Suprapubic skin (tissue), 4 donors: ENCODE measurements around the gene TYR. TPM values are rescaled to one million over a fixed set of nuclear protein-coding genes. Genes with fewer than 3 reads are reported as not detected.

ENCODE experiments used
- DNase-seq, 2 donors: peaks; one replicate each; pipeline ENCODE4 v3.0.0-alpha.2; 2019; ENCODE audit warnings: low spot score in 2 of 2
- H3K27ac ChIP-seq: fragments of 200-600 bp; sonication (generic); one replicate; pipeline ENCODE4 v1.5.1; 2019
- H3K27me3 ChIP-seq: fragments of 200-600 bp; sonication (generic); one replicate; pipeline ENCODE4 v1.5.1; 2019
- H3K36me3 ChIP-seq: fragments of 200-600 bp; sonication (generic); one replicate; pipeline ENCODE4 v1.5.1; 2019
- H3K4me1 ChIP-seq: fragments of 200-600 bp; sonication (generic); one replicate; pipeline ENCODE4 v1.5.1; 2019
- H3K4me3 ChIP-seq: fragments of 200-600 bp; sonication (generic); one replicate; pipeline ENCODE4 v1.5.1; 2019; ENCODE audit warnings: mild to moderate bottlenecking
- H3K9me3 ChIP-seq: fragments of 200-600 bp; sonication (generic); one replicate; pipeline ENCODE4 v1.5.1; 2019
- CTCF ChIP-seq, 2 donors: fragments of 200-600 bp in 1 of 2; fragments of 450-650 bp in 1 of 2; sonication (generic) in 1 of 2; IDR thresholded peaks; one replicate each; pipeline ENCODE4 v1.5.1; 2016 to 2019; ENCODE audit warnings: antibody characterized with exemption in 2 of 2, mild to moderate bottlenecking in 1 of 2, moderate library complexity in 1 of 2
- EP300 ChIP-seq: sonication (generic); formaldehyde crosslinking; IDR thresholded peaks from one replicate; pipeline ENCODE4 v1.6.1; 2017; ENCODE audit warnings: antibody characterized with exemption
- POLR2A ChIP-seq, 2 donors: fragments of 450-650 bp; IDR thresholded peaks; one replicate each; pipeline ENCODE4 v1.6.1; 2017; ENCODE audit warnings: antibody characterized with exemption in 2 of 2, mild to moderate bottlenecking in 2 of 2, moderate library complexity in 2 of 2
- POLR2AphosphoS5 ChIP-seq, 3 donors: sonication (generic); formaldehyde crosslinking; IDR thresholded peaks; one replicate each; pipeline ENCODE4 v1.6.1; 2017; ENCODE audit warnings: antibody characterized with exemption in 3 of 3
- WGBS: methylation state at CpG from one replicate; pipeline ENCODE4 v1.1.5; 2018; 5-methylcytosine and 5-hydroxymethylcytosine counted together
- total RNA-seq, 4 donors: library from RNA; depleted of rRNA; stranded (reverse); fragments of >200 nt; gene quantifications; one replicate each; pipeline ENCODE4 v1.1.0, GENCODE V29; 2016

Gene TYR
- total RNA-seq: 10 to 100 TPM in 3 of 4 donors, 1 to 10 TPM in 1; 9.2 to 29.9 (median 16.3) TPM

- DNase-seq: no peak
- H3K4me1 ChIP-seq: no peaks in the 10 kb centered on the region
- H3K27ac ChIP-seq: no peak within 1 kb of the TSS
- H3K36me3 ChIP-seq: no peaks in the 10 kb centered on the region
- TF ChIP-seq POLR2A (IDR thresholded peaks at IDR 0.05): no peak
- TF ChIP-seq CTCF (IDR thresholded peaks at IDR 0.05): no peak
- no peak for TF ChIP-seq POLR2AphosphoS5 (IDR thresholded peaks at IDR 0.05)
- TF ChIP-seq EP300: no peak
- H3K9me3 ChIP-seq: no peaks in the 10 kb centered on the region
- WGBS: 78% methylated on average over 7 of the region's 8 CpGs
- no peaks in the 10 kb centered on the region for H3K27me3 ChIP-seq
- H3K4me3 ChIP-seq: no peak within 1 kb of the TSS
Observed at GRCh38 chr11:89177691-89178231, at the start of gene TYR. Gene TYR, plus strand, starts transcription at chr11:89177875. Its CDS starts 79 bp downstream, at chr11:89177954.

- no peak for DNase-seq
- H3K4me1 ChIP-seq: no peaks in the 10 kb centered on the region
- H3K4me3 ChIP-seq: no peak overlapping the region
- no peaks in the 10 kb centered on the region for H3K27me3 ChIP-seq
- no peak for TF ChIP-seq EP300
- TF ChIP-seq POLR2AphosphoS5 (IDR thresholded peaks at IDR 0.05): no peak
- TF ChIP-seq POLR2A (IDR thresholded peaks at IDR 0.05): no peak
- H3K36me3 ChIP-seq: no peaks in the 10 kb centered on the region
- no peaks in the 10 kb centered on the region for H3K9me3 ChIP-seq
- H3K27ac ChIP-seq: no peak overlapping the region
Observed at GRCh38 chr11:89136606-89137005, 41.1 kb upstream of the TYR start.

- H3K9me3 ChIP-seq: no peaks in the 10 kb centered on the region
- no peak overlapping the region for H3K27ac ChIP-seq
- no peaks in the 10 kb centered on the region for H3K27me3 ChIP-seq
- no peaks in the 10 kb centered on the region for H3K36me3 ChIP-seq
- no peaks in the 10 kb centered on the region for H3K4me1 ChIP-seq
- 42% methylated on average over 1 of the region's 1 CpG for WGBS
- no peak overlapping the region for H3K4me3 ChIP-seq
- TF ChIP-seq POLR2AphosphoS5 (IDR thresholded peaks at IDR 0.05) (no peak), EP300 (no peak), POLR2A (IDR thresholded peaks at IDR 0.05) (no peak)
- DNase-seq: no peak
Observed at GRCh38 chr11:89147229-89147628, 30.4 kb upstream of the TYR start.

GRCh38 chr11:89159974-89160373 is 17.7 kb upstream of the TYR start:
- 91% methylated on average over 4 of the region's 4 CpGs for WGBS
- H3K36me3 ChIP-seq: no peaks in the 10 kb centered on the region
- no peaks in the 10 kb centered on the region for H3K9me3 ChIP-seq
- H3K4me1 ChIP-seq: no peaks in the 10 kb centered on the region
- H3K4me3 ChIP-seq: no peak overlapping the region
- H3K27ac ChIP-seq: no peak overlapping the region
- no peaks in the 10 kb centered on the region for H3K27me3 ChIP-seq
- no peak for DNase-seq
- no peak for TF ChIP-seq EP300

GRCh38 chr11:89161949-89162348 is 15.7 kb upstream of the TYR start:
- H3K36me3 ChIP-seq: no peaks in the 10 kb centered on the region
- no peak for DNase-seq

GRCh38 chr11:89163686-89164085 is 14.0 kb upstream of the TYR start:
- Histone ChIP-seq H3K4me3 (no peak overlapping the region), H3K27me3 (no peaks in the 10 kb centered on the region), H3K36me3 (no peaks in the 10 kb centered on the region), H3K4me1 (no peaks in the 10 kb centered on the region), H3K27ac (no peak overlapping the region), H3K9me3 (no peaks in the 10 kb centered on the region)
- WGBS: 74% methylated on average over 3 of the region's 3 CpGs
- no peak for DNase-seq
- TF ChIP-seq POLR2AphosphoS5 (IDR thresholded peaks at IDR 0.05) (no peak), POLR2A (IDR thresholded peaks at IDR 0.05) (no peak), CTCF (IDR thresholded peaks at IDR 0.05) (no peak), EP300 (no peak)

More at GRCh38 chr11:89161949-89162348, 15.7 kb upstream of the TYR start:
- H3K27ac ChIP-seq: no peak overlapping the region
- H3K4me1 ChIP-seq: no peaks in the 10 kb centered on the region
- no peaks in the 10 kb centered on the region for H3K9me3 ChIP-seq
- H3K4me3 ChIP-seq: no peak overlapping the region
- no peaks in the 10 kb centered on the region for H3K27me3 ChIP-seq
- 84% methylated on average over 3 of the region's 3 CpGs for WGBS
- TF ChIP-seq POLR2A (IDR thresholded peaks at IDR 0.05) (no peak), EP300 (no peak)

- Histone ChIP-seq H3K27ac (no peak overlapping the region), H3K9me3 (no peaks in the 10 kb centered on the region), H3K36me3 (no peaks in the 10 kb centered on the region), H3K4me3 (no peak overlapping the region), H3K4me1 (no peaks in the 10 kb centered on the region), H3K27me3 (no peaks in the 10 kb centered on the region)
- TF ChIP-seq EP300: no peak
- no peak for TF ChIP-seq CTCF (IDR thresholded peaks at IDR 0.05)
- TF ChIP-seq POLR2A (IDR thresholded peaks at IDR 0.05): no peak
- no peak for TF ChIP-seq POLR2AphosphoS5 (IDR thresholded peaks at IDR 0.05)
- 74% methylated on average over 3 of the region's 3 CpGs for whole genome bisulfite sequencing
- DNase-seq: no peak
Observed at GRCh38 chr11:89168396-89168795, 9.3 kb upstream of the TYR start.
